Ectodermal cell (in vitro differentiated cells): ENCODE data around the gene SYMPK.
A peak's percentile ranks its signal among the peaks of the same experiment; 100 is the strongest.

ENCODE experiments used
- H3K27ac ChIP-seq: 2 replicates; pipeline ENCODE4 v1.7.0; 2013; ENCODE audit warnings: mild to moderate bottlenecking, low read depth, low read length; ENCODE audit not compliant: insufficient read depth, poor library complexity, severe bottlenecking
- H3K27me3 ChIP-seq: 2 replicates; pipeline ENCODE4 v1.7.0; 2013; ENCODE audit warnings: mild to moderate bottlenecking, low read length; ENCODE audit not compliant: insufficient read depth, control insufficient read depth, poor library complexity, severe bottlenecking
- H3K36me3 ChIP-seq: one replicate; pipeline ENCODE4 v1.7.0; 2013; ENCODE audit warnings: low read length; ENCODE audit not compliant: control insufficient read depth, insufficient read depth
- H3K4me1 ChIP-seq: one replicate; pipeline ENCODE4 v1.7.0; 2013; ENCODE audit warnings: low read length; ENCODE audit not compliant: control insufficient read depth, insufficient read depth
- H3K4me3 ChIP-seq: 2 replicates; pipeline ENCODE4 v1.7.0; 2013; ENCODE audit warnings: low read depth, low read length, control low read depth; ENCODE audit not compliant: insufficient read depth
- H3K9me3 ChIP-seq: 2 replicates; pipeline ENCODE4 v1.7.0; 2013; ENCODE audit warnings: mild to moderate bottlenecking, low read length, moderate library complexity; ENCODE audit not compliant: control insufficient read depth
- WGBS, 2 experiments: methylation state at CpG; one replicate each; pipeline ENCODE4 v1.1.7; 2013; ENCODE audit warnings: missing lambda C conversion rate in 2 of 2; 5-methylcytosine and 5-hydroxymethylcytosine counted together

Gene SYMPK

GRCh38 chr19:45791744-45792469, 71.0 kb downstream of the SYMPK start:
- peaks cover 4% of the 10 kb centered on the region for H3K4me1 ChIP-seq

GRCh38 chr19:45790942-45791341, 72.0 kb downstream of the SYMPK start:
- H3K9me3 ChIP-seq: no peaks in the 10 kb centered on the region
- H3K36me3 ChIP-seq: peaks cover 20% of the 10 kb centered on the region
- H3K27me3 ChIP-seq: no peaks in the 10 kb centered on the region
- 96 to 97% methylated on average over 8 of the region's 8 CpGs for WGBS, 2 experiments
- peaks cover 4% of the 10 kb centered on the region for H3K4me1 ChIP-seq
- H3K4me3 ChIP-seq: no peak overlapping the region
- no peak overlapping the region for H3K27ac ChIP-seq

More at GRCh38 chr19:45791744-45792469, 71.0 kb downstream of the SYMPK start:
- Histone ChIP-seq H3K9me3 (no peaks in the 10 kb centered on the region), H3K27ac (no peak overlapping the region), H3K4me3 (peak overlapping the region; percentile 61), H3K27me3 (no peaks in the 10 kb centered on the region), H3K36me3 (peaks cover 14% of the 10 kb centered on the region)
- 11% methylated on average over 31 of the region's 31 CpGs for WGBS, 2 experiments

DNA sequence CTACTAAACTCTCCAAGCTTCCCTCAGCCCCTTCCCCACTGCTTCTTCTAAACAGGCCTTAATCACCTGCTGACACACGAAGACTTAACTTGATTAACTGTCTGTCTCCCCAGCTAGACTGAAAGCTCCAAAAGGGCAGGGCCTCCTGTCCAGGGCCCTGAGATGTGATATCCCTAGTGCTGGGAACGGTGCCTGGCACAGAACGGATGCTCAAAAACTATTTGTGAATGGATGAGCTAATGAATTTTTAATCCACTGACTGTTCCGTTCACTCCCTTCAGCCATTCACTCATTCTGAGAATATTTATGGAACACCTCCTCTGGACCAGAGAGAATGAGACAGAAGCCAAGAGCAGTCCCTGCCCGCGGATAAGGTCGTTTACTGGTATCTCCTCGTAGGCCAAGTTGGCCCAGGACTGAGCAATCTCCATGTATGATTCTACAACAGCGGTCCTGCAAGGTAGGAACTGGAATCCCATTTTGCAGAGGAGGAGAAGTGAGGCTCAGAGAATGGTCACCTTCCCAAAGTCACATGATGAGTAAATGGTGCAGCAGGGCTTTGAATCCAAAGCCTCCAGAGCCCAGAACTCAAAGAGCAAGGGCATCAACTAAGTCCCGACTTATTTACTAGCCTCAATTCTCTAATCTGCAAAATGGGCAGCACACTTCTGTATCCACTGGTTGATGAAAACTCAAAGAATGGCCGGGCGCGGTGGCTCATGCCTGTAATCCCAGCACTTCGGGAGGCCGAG, 73.7 kb downstream of the SYMPK start:
- WGBS, 2 experiments: 95 to 97% methylated on average over 15 of the region's 15 CpGs
- Histone ChIP-seq H3K36me3 (peaks cover 29% of the 10 kb centered on the region), H3K27ac (no peak overlapping the region), H3K4me3 (no peak overlapping the region), H3K4me1 (peaks cover 4% of the 10 kb centered on the region), H3K9me3 (no peaks in the 10 kb centered on the region), H3K27me3 (no peaks in the 10 kb centered on the region)

- WGBS, 2 experiments: 96% methylated on average over 21 of the region's 21 CpGs
- H3K27me3 ChIP-seq: no peaks in the 10 kb centered on the region
- no peak overlapping the region for H3K27ac ChIP-seq
- no peak overlapping the region for H3K4me3 ChIP-seq
- no peaks in the 10 kb centered on the region for H3K9me3 ChIP-seq
- peaks cover 29% of the 10 kb centered on the region for H3K36me3 ChIP-seq
- peaks cover 19% of the 10 kb centered on the region for H3K4me1 ChIP-seq
Measured at GRCh38 chr19:45786533-45786894, 76.4 kb downstream of the SYMPK start.

GRCh38 chr19:45785781-45786532, 77.0 kb downstream of the SYMPK start:
- H3K4me3 ChIP-seq: no peak overlapping the region
- H3K9me3 ChIP-seq: no peaks in the 10 kb centered on the region
- H3K4me1 ChIP-seq: peaks cover 20% of the 10 kb centered on the region
- no peak overlapping the region for H3K27ac ChIP-seq
- peaks cover 29% of the 10 kb centered on the region for H3K36me3 ChIP-seq
- H3K27me3 ChIP-seq: peaks cover 2% of the 10 kb centered on the region
- 95% methylated on average over 57 of the region's 57 CpGs for WGBS, 2 experiments

DNA sequence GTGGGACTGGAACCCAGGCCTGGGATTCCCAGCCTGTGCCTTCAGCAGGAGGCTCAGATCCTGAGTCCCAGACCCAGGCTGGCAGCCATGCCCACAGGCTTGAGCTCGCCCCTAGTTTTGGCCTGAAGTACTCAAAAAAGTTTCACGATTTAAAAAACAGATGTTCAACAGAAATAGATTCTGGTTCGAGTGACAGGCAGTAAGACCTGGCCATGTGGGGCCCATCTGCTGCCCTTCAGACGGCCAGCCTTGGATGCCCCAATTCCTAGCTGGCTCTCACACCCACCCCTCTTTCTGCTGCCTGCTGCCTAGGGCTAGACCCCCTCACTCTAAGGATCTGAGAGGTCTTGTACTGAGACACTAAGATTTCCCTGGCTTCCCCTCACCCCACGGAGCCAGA, 77.8 kb downstream of the SYMPK start:
- Histone ChIP-seq H3K4me1 (peaks cover 27% of the 10 kb centered on the region), H3K4me3 (no peak overlapping the region), H3K9me3 (no peaks in the 10 kb centered on the region), H3K36me3 (peaks cover 29% of the 10 kb centered on the region), H3K27ac (no peak overlapping the region), H3K27me3 (peaks cover 11% of the 10 kb centered on the region)
- WGBS, 2 experiments: 93 to 95% methylated on average over 5 of the region's 5 CpGs

DNA sequence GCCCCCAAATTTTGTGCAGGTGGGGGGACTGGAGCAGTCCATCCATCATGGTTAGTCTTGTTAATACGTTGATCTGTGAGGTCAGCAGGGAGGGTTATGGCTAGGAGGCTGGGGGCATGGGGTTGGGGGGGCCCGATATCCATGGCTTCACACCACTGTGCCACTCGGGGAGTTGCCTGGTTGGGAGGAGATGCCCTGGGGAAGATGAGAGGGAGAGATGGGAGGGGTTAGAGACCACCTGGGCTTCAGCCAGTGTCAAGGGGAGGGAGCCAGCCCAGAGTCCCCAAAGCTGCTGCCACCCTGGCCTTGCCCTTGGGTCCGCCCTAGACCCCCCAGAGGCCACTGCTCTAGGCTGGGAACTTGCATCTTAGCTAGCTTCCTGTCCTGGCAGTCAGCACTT, 78.9 kb downstream of the SYMPK start:
- peaks cover 13% of the 10 kb centered on the region for H3K27me3 ChIP-seq
- no peak overlapping the region for H3K27ac ChIP-seq
- H3K36me3 ChIP-seq: peaks cover 22% of the 10 kb centered on the region
- WGBS, 2 experiments: 89 to 95% methylated on average over 4 of the region's 4 CpGs
- no peak overlapping the region for H3K4me3 ChIP-seq
- peaks cover 32% of the 10 kb centered on the region for H3K4me1 ChIP-seq
- no peaks in the 10 kb centered on the region for H3K9me3 ChIP-seq

GRCh38 chr19:45782820-45783785, 79.8 kb downstream of the SYMPK start:
- H3K4me1 ChIP-seq: peaks cover 32% of the 10 kb centered on the region
- peaks cover 14% of the 10 kb centered on the region for H3K36me3 ChIP-seq
- no peak overlapping the region for H3K27ac ChIP-seq
- 72 to 74% methylated on average over 23 to 26 of the region's 26 CpGs for WGBS, 2 experiments
- H3K4me3 ChIP-seq: no peak overlapping the region
- no peaks in the 10 kb centered on the region for H3K9me3 ChIP-seq
- peaks cover 13% of the 10 kb centered on the region for H3K27me3 ChIP-seq

GRCh38 chr19:45782162-45782691, 80.7 kb downstream of the SYMPK start, which contains the start of gene DMPK:
TSS of gene DMPK (minus strand) at chr19:45782490. CDS start at chr19:45782352, 138 bp downstream.
- 43 to 48% methylated on average over 17 to 18 of the region's 18 CpGs for WGBS, 2 experiments
- H3K27ac ChIP-seq: no peak within 1 kb of the TSS
- peaks cover 32% of the 10 kb centered on the region for H3K4me1 ChIP-seq
- no peak within 1 kb of the TSS for H3K4me3 ChIP-seq
- H3K9me3 ChIP-seq: no peaks in the 10 kb centered on the region
- peaks cover 13% of the 10 kb centered on the region for H3K27me3 ChIP-seq
- H3K36me3 ChIP-seq: peaks cover 21% of the 10 kb centered on the region
